Activated T-cell treated with anti-CD3 and anti-CD28 coated beads, Interleukin-2, amount 50 U/mL, for 24 hours (primary cell): ENCODE data around the gene PCDH15.

ENCODE experiments used
- DNase-seq: peaks from one replicate; pipeline ENCODE4 v3.0.0-alpha.2; 2020
- H3K27ac Mint-ChIP-seq: 2 replicates; pipeline ENCODE4 v1.8.0; 2020; ENCODE audit warnings: mild to moderate bottlenecking, mixed read lengths
- H3K27me3 Mint-ChIP-seq: 2 replicates; pipeline ENCODE4 v1.8.0; 2020; ENCODE audit warnings: mixed read lengths
- H3K36me3 Mint-ChIP-seq: 2 replicates; pipeline ENCODE4 v1.8.0; 2020; ENCODE audit warnings: low read depth, mixed read lengths
- H3K4me1 Mint-ChIP-seq: 2 replicates; pipeline ENCODE4 v1.8.0; 2020; ENCODE audit warnings: low read depth, mixed read lengths
- H3K4me3 Mint-ChIP-seq: 2 replicates; pipeline ENCODE4 v1.8.0; 2020; ENCODE audit warnings: mild to moderate bottlenecking, moderate library complexity, mixed read lengths
- H3K9me3 Mint-ChIP-seq: 2 replicates; pipeline ENCODE4 v1.8.0; 2020; ENCODE audit warnings: mixed read lengths

PCDH15 gene

GRCh38 chr10:54057357-54057756 is 743.7 kb downstream of the PCDH15 start:
- H3K4me3 Mint-ChIP-seq, result no peak overlapping the region
- H3K27me3 Mint-ChIP-seq, result no peaks in the 10 kb centered on the region
- no peaks in the 10 kb centered on the region for H3K4me1 Mint-ChIP-seq
- no peaks in the 10 kb centered on the region for H3K36me3 Mint-ChIP-seq
- peaks cover 32% of the 10 kb centered on the region for H3K9me3 Mint-ChIP-seq
- H3K27ac Mint-ChIP-seq, result no peak overlapping the region
- DNase-seq, result no peak

GRCh38 chr10:54026340-54026739 is 774.7 kb downstream of the PCDH15 start:
- Mint-ChIP-seq H3K9me3 (peaks cover 13% of the 10 kb centered on the region), H3K27ac (no peak overlapping the region), H3K27me3 (no peaks in the 10 kb centered on the region), H3K4me1 (no peaks in the 10 kb centered on the region), H3K4me3 (no peak overlapping the region), H3K36me3 (no peaks in the 10 kb centered on the region)
- no peak for DNase-seq

- peaks cover 18% of the 10 kb centered on the region for H3K9me3 Mint-ChIP-seq
- no peak overlapping the region for H3K4me3 Mint-ChIP-seq
- H3K27ac Mint-ChIP-seq, result no peak overlapping the region
- no peaks in the 10 kb centered on the region for H3K4me1 Mint-ChIP-seq
- H3K27me3 Mint-ChIP-seq, result no peaks in the 10 kb centered on the region
- no peaks in the 10 kb centered on the region for H3K36me3 Mint-ChIP-seq
- no peak for DNase-seq
These were observed 789.9 kb downstream of the PCDH15 start for GRCh38 chr10:54011117-54011516.

GRCh38 chr10:54010337-54010933 is 790.6 kb downstream of the PCDH15 start:
- Mint-ChIP-seq H3K27me3 (no peaks in the 10 kb centered on the region), H3K36me3 (no peaks in the 10 kb centered on the region), H3K4me3 (no peak overlapping the region), H3K27ac (no peak overlapping the region), H3K4me1 (no peaks in the 10 kb centered on the region), H3K9me3 (peaks cover 14% of the 10 kb centered on the region)
- no peak for DNase-seq

- Mint-ChIP-seq H3K27me3 (no peaks in the 10 kb centered on the region), H3K27ac (no peak overlapping the region), H3K4me3 (no peak overlapping the region), H3K36me3 (no peaks in the 10 kb centered on the region), H3K4me1 (no peaks in the 10 kb centered on the region), H3K9me3 (peaks cover 19% of the 10 kb centered on the region)
- DNase-seq, result no peak
These were observed 791.4 kb downstream of the PCDH15 start for GRCh38 chr10:54009672-54010071.

GRCh38 chr10:54002077-54002476 is 799.0 kb downstream of the PCDH15 start:
- Mint-ChIP-seq H3K9me3 (peaks cover 11% of the 10 kb centered on the region), H3K27ac (no peak overlapping the region), H3K27me3 (no peaks in the 10 kb centered on the region), H3K4me1 (no peaks in the 10 kb centered on the region), H3K36me3 (no peaks in the 10 kb centered on the region), H3K4me3 (no peak overlapping the region)
- no peak for DNase-seq

- no peaks in the 10 kb centered on the region for H3K36me3 Mint-ChIP-seq
- no peaks in the 10 kb centered on the region for H3K27me3 Mint-ChIP-seq
- no peak overlapping the region for H3K27ac Mint-ChIP-seq
- DNase-seq, result no peak
- peaks cover 7% of the 10 kb centered on the region for H3K9me3 Mint-ChIP-seq
- H3K4me1 Mint-ChIP-seq, result no peaks in the 10 kb centered on the region
- H3K4me3 Mint-ChIP-seq, result no peak overlapping the region
These were observed 803.1 kb downstream of the PCDH15 start for GRCh38 chr10:53997953-53998352.

- Mint-ChIP-seq H3K4me3 (no peak overlapping the region), H3K9me3 (peaks cover 9% of the 10 kb centered on the region), H3K27ac (no peak overlapping the region), H3K36me3 (no peaks in the 10 kb centered on the region), H3K27me3 (no peaks in the 10 kb centered on the region), H3K4me1 (no peaks in the 10 kb centered on the region)
- DNase-seq, result no peak
These were observed 810.2 kb downstream of the PCDH15 start for GRCh38 chr10:53990799-53991238.

GRCh38 chr10:53983431-53983830 is 817.6 kb downstream of the PCDH15 start:
- peaks cover 17% of the 10 kb centered on the region for H3K9me3 Mint-ChIP-seq

GRCh38 chr10:53980210-53980609 is 820.8 kb downstream of the PCDH15 start:
- H3K27me3 Mint-ChIP-seq, result no peaks in the 10 kb centered on the region
- H3K9me3 Mint-ChIP-seq, result peaks cover 30% of the 10 kb centered on the region
- H3K4me3 Mint-ChIP-seq, result no peak overlapping the region
- no peaks in the 10 kb centered on the region for H3K36me3 Mint-ChIP-seq
- no peaks in the 10 kb centered on the region for H3K4me1 Mint-ChIP-seq
- no peak overlapping the region for H3K27ac Mint-ChIP-seq
- no peak for DNase-seq

More at GRCh38 chr10:53983431-53983830, 817.6 kb downstream of the PCDH15 start:
- no peak for DNase-seq
- H3K27ac Mint-ChIP-seq, result no peak overlapping the region
- H3K36me3 Mint-ChIP-seq, result no peaks in the 10 kb centered on the region
- H3K4me3 Mint-ChIP-seq, result no peak overlapping the region
- no peaks in the 10 kb centered on the region for H3K4me1 Mint-ChIP-seq
- H3K27me3 Mint-ChIP-seq, result no peaks in the 10 kb centered on the region

GRCh38 chr10:53978301-53978700 is 822.7 kb downstream of the PCDH15 start:
- peaks cover 26% of the 10 kb centered on the region for H3K9me3 Mint-ChIP-seq
- H3K27ac Mint-ChIP-seq, result no peak overlapping the region
- H3K4me3 Mint-ChIP-seq, result no peak overlapping the region
- no peaks in the 10 kb centered on the region for H3K27me3 Mint-ChIP-seq
- no peaks in the 10 kb centered on the region for H3K4me1 Mint-ChIP-seq
- no peak for DNase-seq
- no peaks in the 10 kb centered on the region for H3K36me3 Mint-ChIP-seq

- H3K4me3 Mint-ChIP-seq, result no peak overlapping the region
- no peak overlapping the region for H3K27ac Mint-ChIP-seq
- H3K4me1 Mint-ChIP-seq, result no peaks in the 10 kb centered on the region
- peaks cover 26% of the 10 kb centered on the region for H3K9me3 Mint-ChIP-seq
- DNase-seq, result no peak
- H3K27me3 Mint-ChIP-seq, result no peaks in the 10 kb centered on the region
- H3K36me3 Mint-ChIP-seq, result no peaks in the 10 kb centered on the region
These were observed 823.8 kb downstream of the PCDH15 start for GRCh38 chr10:53977267-53977666.

- Mint-ChIP-seq H3K4me3 (no peak overlapping the region), H3K36me3 (no peaks in the 10 kb centered on the region), H3K4me1 (no peaks in the 10 kb centered on the region), H3K9me3 (no peaks in the 10 kb centered on the region), H3K27me3 (no peaks in the 10 kb centered on the region), H3K27ac (no peak overlapping the region)
- no peak for DNase-seq
These were observed 843.6 kb downstream of the PCDH15 start for GRCh38 chr10:53957401-53957800.

GRCh38 chr10:53955091-53955490 is 845.9 kb downstream of the PCDH15 start:
- DNase-seq, result no peak
- Mint-ChIP-seq H3K27ac (no peak overlapping the region), H3K4me3 (no peak overlapping the region), H3K36me3 (no peaks in the 10 kb centered on the region), H3K4me1 (no peaks in the 10 kb centered on the region), H3K9me3 (peaks cover 6% of the 10 kb centered on the region), H3K27me3 (no peaks in the 10 kb centered on the region)

- H3K4me3 Mint-ChIP-seq, result no peak overlapping the region
- H3K9me3 Mint-ChIP-seq, result peaks cover 6% of the 10 kb centered on the region
- no peak overlapping the region for H3K27ac Mint-ChIP-seq
- no peaks in the 10 kb centered on the region for H3K27me3 Mint-ChIP-seq
- no peaks in the 10 kb centered on the region for H3K4me1 Mint-ChIP-seq
- H3K36me3 Mint-ChIP-seq, result no peaks in the 10 kb centered on the region
- DNase-seq, result no peak
These were observed 848.1 kb downstream of the PCDH15 start for GRCh38 chr10:53952698-53953630.
